OCI-M2 (cell line): ENCODE data around the gene KLHL33.

ENCODE experiments used
- DNase-seq: peaks from one replicate; lab custom pipeline; 2025; ENCODE audit not compliant: unreplicated experiment; lab: John Stamatoyannopoulos, UW

Gene KLHL33, protein sequence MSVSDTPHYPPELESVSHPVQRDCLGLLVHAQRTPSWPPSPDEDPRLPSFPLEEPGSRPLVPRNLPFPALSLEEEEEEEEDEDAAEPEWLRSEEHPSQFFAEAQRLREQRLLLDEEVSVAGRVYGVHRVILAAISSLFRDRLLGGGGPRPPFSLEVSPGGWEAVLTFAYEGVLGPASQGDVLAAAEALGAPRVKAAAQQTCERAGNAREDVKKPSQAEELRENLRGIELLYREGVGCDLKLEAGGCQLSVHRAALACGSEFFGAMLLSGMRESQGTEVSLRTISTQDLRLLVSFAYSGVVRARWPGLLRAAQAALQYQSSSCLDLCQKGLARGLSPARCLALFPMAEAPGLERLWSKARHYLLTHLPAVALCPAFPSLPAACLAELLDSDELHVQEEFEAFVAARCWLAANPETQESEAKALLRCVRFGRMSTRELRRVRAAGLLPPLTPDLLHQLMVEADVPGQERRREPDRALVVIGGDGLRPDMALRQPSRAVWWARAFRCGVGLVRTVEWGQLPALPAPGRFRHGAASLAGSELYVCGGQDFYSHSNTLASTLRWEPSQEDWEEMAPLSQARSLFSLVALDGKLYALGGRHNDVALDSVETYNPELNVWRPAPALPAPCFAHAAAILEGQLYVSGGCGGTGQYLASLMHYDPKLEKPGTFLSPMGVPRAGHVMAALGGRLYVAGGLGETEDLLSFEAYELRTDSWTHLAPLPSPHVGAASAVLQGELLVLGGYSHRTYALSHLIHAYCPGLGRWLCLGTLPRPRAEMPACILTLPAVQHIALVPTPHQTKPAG

GRCh38 chr14:20435582-20436362 lies at the start of gene KLHL33:
Gene KLHL33 (minus strand): TSS chr14:20436166. CDS start chr14:20435811, 355 bp downstream.
- no peak for DNase-seq

DNA sequence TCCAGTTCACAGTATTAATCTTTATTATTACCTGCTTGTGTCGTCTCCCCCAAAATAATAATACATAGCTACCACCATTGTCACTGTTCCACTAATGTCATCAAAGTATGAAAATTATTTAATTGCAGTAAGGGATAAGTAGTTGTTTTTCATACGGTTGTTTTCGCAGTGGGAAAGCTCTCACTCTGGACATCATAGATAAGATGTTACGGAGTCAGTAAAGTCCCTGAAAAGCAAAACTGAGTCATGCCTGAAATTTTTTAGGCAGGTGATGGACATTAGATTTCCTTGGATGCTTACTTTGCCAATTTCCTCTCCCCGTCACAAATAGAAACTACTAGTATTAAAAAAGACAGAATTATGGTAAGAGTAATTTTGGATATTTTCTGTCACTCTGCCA lies 46.4 kb upstream of the KLHL33 start:
- no peak for DNase-seq

DNA sequence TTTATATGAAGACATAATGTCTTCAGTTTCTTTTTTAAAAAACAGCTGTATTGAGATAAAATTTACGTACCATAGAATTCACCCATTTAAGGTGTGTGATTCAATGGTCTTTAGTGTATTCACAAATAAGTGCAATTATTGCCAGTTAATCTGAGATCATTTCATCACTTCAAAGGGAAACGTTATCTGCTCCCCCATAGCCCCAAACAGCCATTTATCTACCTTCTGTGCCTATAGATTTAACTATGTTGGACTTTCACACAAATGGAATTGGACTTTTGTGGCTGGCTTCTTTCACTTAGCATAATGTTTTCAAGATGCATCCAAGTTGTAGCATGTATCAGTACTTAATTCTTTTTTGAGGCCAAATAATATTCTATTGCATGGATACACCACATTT lies 42.9 kb upstream of the KLHL33 start:
- no peak for DNase-seq

GRCh38 chr14:20477211-20477876 lies 41.4 kb upstream of the KLHL33 start:
- peak; percentile 53 for DNase-seq

- DNase-seq = no peak
Measured at GRCh38 chr14:20476776-20477175, 40.8 kb upstream of the KLHL33 start.

- DNase-seq = no peak
Measured at GRCh38 chr14:20472536-20473169, 36.7 kb upstream of the KLHL33 start.

- DNase-seq = no peak
Measured at GRCh38 chr14:20470603-20470901, 34.6 kb upstream of the KLHL33 start.

DNA sequence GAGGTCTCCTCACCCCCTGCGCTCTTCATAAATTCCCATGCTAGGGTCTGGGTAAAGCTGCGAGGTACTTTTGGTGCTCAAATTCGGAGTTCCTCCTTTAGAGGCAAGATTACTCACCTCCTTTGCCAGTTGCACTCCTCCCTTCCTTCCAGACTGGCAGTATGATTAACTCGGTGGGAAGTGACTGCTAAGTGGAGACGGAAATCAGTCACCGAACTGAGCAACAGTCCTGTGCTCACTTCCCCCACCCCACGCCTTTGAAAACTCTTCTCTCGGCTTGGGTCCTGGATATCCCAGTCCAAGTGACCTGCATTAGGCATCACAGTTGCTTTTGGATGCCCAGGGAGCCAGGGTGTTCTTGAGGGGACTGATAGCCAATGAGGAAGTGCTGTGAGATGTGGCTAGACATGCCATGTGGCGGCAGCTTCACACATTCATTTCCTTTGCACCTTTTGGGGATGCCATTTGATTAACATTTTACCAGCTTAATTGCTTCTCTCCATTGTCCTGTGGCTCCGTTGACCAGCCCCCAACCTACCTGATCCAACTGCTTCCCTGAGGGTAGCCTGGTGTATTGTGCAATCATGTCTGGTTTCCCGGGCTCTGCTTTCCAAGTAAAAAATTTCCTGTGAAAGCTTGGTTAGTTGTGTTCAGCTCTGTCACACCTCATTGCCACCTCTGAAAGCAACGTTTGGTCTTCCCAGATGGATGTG lies 34.1 kb upstream of the KLHL33 start:
- DNase-seq = no peak

- DNase-seq = peak; percentile 73
Measured at GRCh38 chr14:20469242-20469889, 33.4 kb upstream of the KLHL33 start, which contains the start of gene PNP. Gene PNP (plus strand): TSS chr14:20469406. CDS start chr14:20469525, 119 bp downstream.

GRCh38 chr14:20468764-20469241 lies 32.8 kb upstream of the KLHL33 start:
- no peak for DNase-seq

DNA sequence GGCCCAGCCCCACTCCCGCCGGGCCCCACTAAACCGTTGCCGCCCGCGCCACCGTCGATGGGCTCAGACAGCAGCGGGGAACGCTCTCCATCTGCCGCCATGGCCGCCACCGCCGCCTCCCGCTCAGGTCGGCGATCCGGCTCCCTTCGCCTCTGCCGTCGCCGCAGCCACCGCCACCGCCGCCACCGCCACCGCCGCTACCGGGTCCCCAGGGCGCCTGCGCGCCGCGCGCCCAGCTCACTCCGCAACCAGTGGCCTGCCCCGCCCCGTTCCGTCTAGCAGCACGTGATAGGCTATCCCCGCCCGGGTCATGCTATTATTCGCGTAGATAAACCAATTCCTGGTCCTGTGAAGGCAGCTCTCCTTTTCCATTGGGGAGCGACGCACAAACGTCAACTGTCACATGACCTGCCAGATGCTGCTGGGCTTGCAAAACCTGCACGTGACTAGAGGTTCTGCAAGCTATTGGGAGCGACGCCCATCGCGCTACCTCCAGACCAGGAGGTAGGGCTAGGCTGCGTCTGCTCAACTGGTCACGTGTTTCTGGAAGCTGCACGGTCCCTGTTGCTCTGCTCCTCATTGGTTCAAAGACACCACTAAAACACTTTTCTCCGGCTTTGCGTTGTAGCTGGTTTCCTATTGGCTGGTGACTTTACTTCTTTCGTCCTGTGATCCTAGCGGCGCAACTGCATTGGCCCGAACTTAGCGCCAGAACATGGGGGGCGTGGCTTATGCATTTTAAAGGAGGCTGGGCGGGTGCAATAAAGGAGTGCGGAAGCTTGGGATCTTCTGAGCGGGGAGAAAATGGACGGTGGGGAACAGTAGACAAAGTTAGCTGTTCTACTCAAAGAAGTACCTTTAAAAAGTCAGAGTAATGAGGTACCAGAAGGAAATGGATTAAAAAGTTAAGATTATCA lies 25.5 kb upstream of the KLHL33 start, which contains the start of gene PIP4P1:
PIP4P1 (minus strand) TSS at position 210 of the 917 bp plus-strand sequence; CDS start at position 101, 109 bp downstream.
- DNase-seq = peak; percentile 96

DNA sequence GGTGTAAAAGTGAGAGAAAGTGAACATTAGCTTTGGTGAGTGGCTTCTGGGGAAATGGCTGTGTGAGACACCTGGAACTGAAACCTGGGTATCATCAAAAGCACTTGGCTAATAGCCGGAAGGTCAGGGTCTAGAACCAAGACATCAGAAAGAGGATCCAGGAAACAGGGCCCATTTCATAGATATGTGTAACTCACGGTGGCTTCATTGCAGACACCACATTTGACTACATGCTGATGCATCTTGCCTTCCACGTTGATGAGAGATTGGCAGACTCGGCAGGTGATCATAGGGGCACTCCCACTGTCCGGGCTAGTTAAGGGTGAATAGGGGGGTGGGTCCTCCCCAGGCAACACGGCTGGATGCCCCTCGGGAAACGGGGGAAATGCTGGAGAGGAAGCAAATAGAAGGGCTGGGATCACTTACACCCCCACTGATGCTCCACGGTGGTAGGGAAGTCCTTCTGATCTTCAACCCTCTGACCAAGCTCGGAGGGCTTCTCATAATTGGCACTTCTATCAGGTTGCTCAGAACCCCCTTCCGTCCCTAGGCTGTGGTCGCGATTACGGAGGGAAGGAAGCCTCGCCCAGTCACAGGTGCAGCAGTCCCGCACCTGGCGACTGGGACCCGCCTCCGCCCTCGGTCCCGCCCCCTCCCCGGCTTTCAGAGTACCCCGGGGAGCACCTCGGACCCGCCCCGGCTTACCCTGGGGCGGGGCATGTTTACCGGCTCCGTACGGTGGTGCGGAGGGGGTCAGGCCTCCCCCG lies 24.7 kb upstream of the KLHL33 start:
- DNase-seq = no peak

- no peak for DNase-seq
Measured at GRCh38 chr14:20458031-20458789, 22.2 kb upstream of the KLHL33 start.

GRCh38 chr14:20456971-20457370 lies 21.0 kb upstream of the KLHL33 start:
- DNase-seq = no peak

- DNase-seq = no peak
Measured at GRCh38 chr14:20455355-20456300, 19.7 kb upstream of the KLHL33 start.
